Body of pancreas (tissue), 4 donors: ENCODE results near the gene LINC01488. TPM values are rescaled to one million over a fixed set of nuclear protein-coding genes. Genes with fewer than 3 reads are reported as not detected.

Experiments used
- ATAC-seq: fragments of 150-250 bp; one replicate; pipeline ENCODE4 v1.9.1; 2016
- DNase-seq, 4 donors: peaks; one replicate each; pipeline ENCODE4 v3.0.0-alpha.2; 2019
- H3K27ac ChIP-seq, 4 donors: fragments of 200-600 bp; sonication (generic); 1 replicate in 3 of 4; 2 replicates in 1 of 4; pipeline versions ENCODE4 v1.5.1 to v1.6.1; 2016 to 2019; ENCODE audit warnings: mild to moderate bottlenecking in 1 of 4, mixed read lengths in 1 of 4, moderate library complexity in 1 of 4
- H3K27me3 ChIP-seq, 2 donors: fragments of 200-600 bp; sonication (generic); one replicate each; pipeline ENCODE4 v1.6.0; 2016; ENCODE audit warnings: mild to moderate bottlenecking in 1 of 2
- H3K36me3 ChIP-seq, 2 donors: fragments of 200-600 bp; sonication (generic); replicated peaks in 1 of 2; 2 replicates each; pipeline ENCODE4 v1.5.1; 2016; ENCODE audit warnings: low read depth in 2 of 2; ENCODE audit not compliant: insufficient read depth in 1 of 2
- H3K4me1 ChIP-seq: fragments of 200-600 bp; sonication (generic); one replicate; pipeline ENCODE4 v1.6.0; 2016
- H3K4me3 ChIP-seq, 2 donors: fragments of 200-600 bp; sonication (generic); 1 replicate in 1 of 2; 2 replicates in 1 of 2; pipeline ENCODE4 v1.5.1; 2016 to 2019
- H3K9me3 ChIP-seq, 3 donors: fragments of 200-600 bp; sonication (generic); 1 replicate in 2 of 3; 2 replicates in 1 of 3; pipeline ENCODE4 v1.5.1; 2016
- CTCF ChIP-seq, 7 experiments: fragments of 450-650 bp in 4 of 7; fragments of 200-600 bp in 3 of 7; sonication (generic) in 3 of 7; IDR thresholded peaks; one replicate each; pipeline ENCODE4 v1.5.1; 2016 to 2019; ENCODE audit warnings: antibody characterized with exemption in 7 of 7
- POLR2A ChIP-seq, 3 donors: fragments of 450-650 bp; IDR thresholded peaks; one replicate each; pipeline ENCODE4 v1.6.1; 2016; ENCODE audit warnings: antibody characterized with exemption in 3 of 3, mild to moderate bottlenecking in 2 of 3
- WGBS, 2 donors: methylation state at CpG; one replicate each; pipeline ENCODE4 v1.1.5; 2017; 5-methylcytosine and 5-hydroxymethylcytosine counted together
- intact Hi-C: fragments of 100-400 bp; cut with DNase I; formaldehyde crosslinking; loops from one replicate; pipeline ENCODE4 v1.15.1; 2023
- total RNA-seq, 2 donors: library from RNA; depleted of rRNA; stranded (reverse); fragments of >200 nt; gene quantifications; one replicate each; pipeline ENCODE4 v1.1.0, GENCODE V29; 2016

LINC01488 gene
- total RNA-seq, 2 donors from 2014 or later, result not detected

- H3K27ac ChIP-seq, result no peak overlapping the region
- TF ChIP-seq CTCF (IDR thresholded peaks at IDR 0.05) (no peak), POLR2A (IDR thresholded peaks at IDR 0.05) (no peak)
- WGBS, 2 donors, result 82 to 97% methylated on average over 7 to 9 of the region's 9 CpGs
- H3K36me3 ChIP-seq, result no peaks in the 10 kb centered on the region
- no peak for DNase-seq
- no peak overlapping the region for H3K4me3 ChIP-seq
- no peaks in the 10 kb centered on the region for H3K27me3 ChIP-seq
- H3K4me1 ChIP-seq, result peaks cover 3% of the 10 kb centered on the region
- H3K9me3 ChIP-seq, result peaks cover 0 to 11% (median 0%) of the 10 kb centered on the region in 3 donors
- intact Hi-C loops, result no loop called here
- ATAC-seq, result no peak
These were observed 6.7 kb upstream of the LINC01488 start for GRCh38 chr11:69474736-69475135.

GRCh38 chr11:69475141-69475865, 6.2 kb upstream of the LINC01488 start:
- TF ChIP-seq CTCF (IDR thresholded peaks at IDR 0.05), result no peak
- no peak for TF ChIP-seq POLR2A (IDR thresholded peaks at IDR 0.05)
- DNase-seq, result no peak
- ATAC-seq, result no peak
- H3K4me3 ChIP-seq, result no peak overlapping the region
- peaks cover 9% of the 10 kb centered on the region for H3K4me1 ChIP-seq
- H3K27me3 ChIP-seq, result no peaks in the 10 kb centered on the region
- H3K36me3 ChIP-seq, result no peaks in the 10 kb centered on the region
- H3K27ac ChIP-seq, result no peak overlapping the region
- 87 to 89% methylated on average over 16 to 19 of the region's 19 CpGs for WGBS, 2 donors
- intact Hi-C loops, result no loop called here
- peaks cover 0 to 11% (median 0%) of the 10 kb centered on the region in 3 donors for H3K9me3 ChIP-seq

GRCh38 chr11:69475866-69476471, 5.5 kb upstream of the LINC01488 start:
- ATAC-seq, result no peak
- WGBS, 2 donors, result 80 to 91% methylated on average over 11 to 24 of the region's 24 CpGs
- Histone ChIP-seq H3K27me3 (no peaks in the 10 kb centered on the region), H3K4me1 (peaks cover 15% of the 10 kb centered on the region), H3K36me3 (no peaks in the 10 kb centered on the region), H3K9me3 (peaks cover 0 to 11% (median 0%) of the 10 kb centered on the region in 3 donors), H3K27ac (no peak overlapping the region), H3K4me3 (no peak overlapping the region)
- intact Hi-C loops, result no loop called here
- no peak for DNase-seq
- no peak for TF ChIP-seq POLR2A (IDR thresholded peaks at IDR 0.05)
- no peak for TF ChIP-seq CTCF (IDR thresholded peaks at IDR 0.05)

- intact Hi-C loops, result no loop called here
- Histone ChIP-seq H3K27ac (no peak overlapping the region), H3K4me3 (no peak overlapping the region), H3K36me3 (no peaks in the 10 kb centered on the region), H3K9me3 (peaks cover 0 to 11% (median 0%) of the 10 kb centered on the region in 3 donors), H3K27me3 (no peaks in the 10 kb centered on the region), H3K4me1 (peaks cover 17% of the 10 kb centered on the region)
- DNase-seq (no peak), ATAC-seq (no peak)
- TF ChIP-seq CTCF (IDR thresholded peaks at IDR 0.05), result no peak
- 81 to 83% methylated on average over 4 to 16 of the region's 16 CpGs for WGBS, 2 donors
These were observed 4.9 kb upstream of the LINC01488 start for GRCh38 chr11:69476509-69476961.
